Endometrium (tissue), 2 donors: Measurements from ENCODE around the gene MEIOB.
"Not testable (repeated sequence)": the region's sequence is repeated elsewhere in the genome, so short reads cannot be mapped to it uniquely, and the experiment has no call there.

ENCODE experiments used
- FAIRE-seq: peaks from 2 replicates; lab custom pipeline; 2012; peaks lifted over from hg19 to GRCh38; lab: Jason Lieb, UNC
- donor health status: control.
- donor health status: control.

MEIOB gene

GRCh38 chr16:1871974-1872635, at the start of gene MEIOB:
MEIOB (minus strand) TSS chr16:1872164; CDS start chr16:1868175, 3,989 bp downstream.
- no peak for FAIRE-seq

- FAIRE-seq, result no peak
Measured at GRCh38 chr16:1920727-1921171, 48.8 kb upstream of the MEIOB start.

DNA sequence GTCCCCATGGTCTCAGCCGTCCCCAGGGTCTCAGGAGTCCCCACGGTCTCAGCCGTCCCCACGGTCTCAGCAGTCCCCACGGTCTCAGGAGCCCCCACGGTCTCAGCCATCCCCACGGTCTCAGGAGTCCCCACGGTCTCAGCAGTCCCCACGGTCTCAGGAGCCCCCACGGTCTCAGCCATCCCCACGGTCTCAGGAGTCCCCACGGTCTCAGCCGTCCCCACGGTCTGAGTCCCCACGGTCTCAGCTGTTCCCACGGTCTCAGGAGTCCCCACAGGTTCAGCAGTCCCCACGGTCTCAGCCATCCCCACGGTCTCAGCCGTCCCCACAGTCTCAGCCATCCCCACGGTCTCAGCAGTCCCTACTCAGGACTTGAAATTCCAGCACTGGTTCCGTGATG, 48.2 kb upstream of the MEIOB start:
- FAIRE-seq, result not testable (repeated sequence)

DNA sequence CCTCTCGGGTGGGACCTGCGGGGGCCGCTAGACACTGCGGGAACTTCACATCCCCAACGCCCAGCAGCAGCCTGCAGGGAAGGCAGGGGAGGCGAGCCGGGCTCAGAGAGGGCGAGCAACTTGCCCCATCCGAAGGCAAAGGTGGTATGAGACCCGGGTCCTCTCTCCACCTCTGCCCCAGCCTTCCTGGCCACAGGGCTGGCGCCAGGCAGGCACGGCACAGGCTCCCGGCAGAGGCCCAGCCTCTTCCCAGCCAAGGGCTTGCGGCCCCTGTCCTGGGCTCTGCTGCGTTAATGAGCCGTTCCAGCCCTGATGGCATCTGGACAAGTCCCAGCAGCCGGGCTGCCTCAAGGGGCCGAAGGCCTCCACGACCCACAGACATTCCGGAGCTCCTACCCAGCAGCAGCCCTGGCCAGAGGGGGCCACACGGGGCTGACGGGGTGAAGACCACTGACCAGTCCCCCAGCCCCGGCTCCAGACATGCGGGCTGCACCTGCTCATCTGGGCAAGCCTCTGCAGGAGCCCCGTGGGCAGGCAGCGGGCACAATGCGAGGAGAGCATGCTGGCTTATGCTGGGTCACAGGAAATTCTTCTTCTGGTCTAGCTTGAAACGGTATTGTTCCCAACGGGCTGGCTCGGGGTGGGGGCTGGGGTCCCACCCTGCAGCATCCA, 47.5 kb upstream of the MEIOB start:
- no peak for FAIRE-seq

DNA sequence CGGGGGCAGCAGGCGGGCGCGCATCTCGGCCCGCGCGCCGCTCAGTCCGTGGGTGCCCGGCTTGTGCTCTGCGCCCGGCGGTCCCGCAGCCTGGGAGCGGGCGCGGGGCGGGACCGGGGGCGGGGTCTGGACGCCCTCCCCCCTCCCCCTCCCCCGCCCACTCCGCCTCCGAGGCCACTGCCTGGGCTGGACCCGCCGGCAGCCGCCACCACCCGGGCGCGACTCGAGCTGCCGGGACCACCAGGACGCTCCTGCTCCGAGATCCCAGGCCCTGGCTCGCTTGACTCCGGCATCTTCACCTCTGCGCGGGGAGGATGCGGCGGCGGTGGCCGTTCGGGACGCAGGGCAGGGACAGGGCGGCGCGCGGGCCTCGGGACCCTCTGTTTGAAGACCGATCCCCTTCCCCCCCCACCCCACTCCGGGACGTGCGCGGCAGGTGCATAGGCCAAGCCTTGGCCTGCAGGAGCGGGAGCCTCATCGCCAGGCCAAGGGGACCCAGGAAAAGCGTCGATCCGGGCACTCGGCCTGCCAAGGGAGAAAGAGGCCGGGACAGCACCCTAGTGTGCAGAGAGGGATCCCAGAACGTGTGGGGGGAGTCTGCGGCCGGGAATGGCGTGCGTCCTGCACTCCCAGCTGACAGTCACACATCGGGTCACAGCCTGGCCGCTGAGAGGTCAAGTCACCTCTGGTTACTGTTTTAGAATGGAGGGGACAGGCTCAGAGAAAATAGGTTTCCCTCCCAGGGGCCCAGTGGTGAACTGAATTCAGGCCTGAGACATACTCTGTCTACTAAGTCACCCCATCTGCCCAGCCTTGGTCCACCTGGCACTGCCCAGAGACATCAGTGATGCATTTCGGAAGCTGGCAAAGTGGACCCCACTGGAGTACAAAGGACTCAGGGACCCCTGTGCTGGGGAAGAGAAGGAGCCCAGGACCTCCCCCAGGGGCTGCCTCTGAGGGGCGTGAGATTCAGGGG, 46.7 kb upstream of the MEIOB start, which contains the start of gene HS3ST6:
Gene HS3ST6, minus strand, starts transcription at position 65 of the 976 bp plus-strand sequence. CDS start 92 bp downstream, outside the sequence.
- no peak for FAIRE-seq

GRCh38 chr16:1917665-1918350, 45.8 kb upstream of the MEIOB start:
- FAIRE-seq, result no peak

DNA sequence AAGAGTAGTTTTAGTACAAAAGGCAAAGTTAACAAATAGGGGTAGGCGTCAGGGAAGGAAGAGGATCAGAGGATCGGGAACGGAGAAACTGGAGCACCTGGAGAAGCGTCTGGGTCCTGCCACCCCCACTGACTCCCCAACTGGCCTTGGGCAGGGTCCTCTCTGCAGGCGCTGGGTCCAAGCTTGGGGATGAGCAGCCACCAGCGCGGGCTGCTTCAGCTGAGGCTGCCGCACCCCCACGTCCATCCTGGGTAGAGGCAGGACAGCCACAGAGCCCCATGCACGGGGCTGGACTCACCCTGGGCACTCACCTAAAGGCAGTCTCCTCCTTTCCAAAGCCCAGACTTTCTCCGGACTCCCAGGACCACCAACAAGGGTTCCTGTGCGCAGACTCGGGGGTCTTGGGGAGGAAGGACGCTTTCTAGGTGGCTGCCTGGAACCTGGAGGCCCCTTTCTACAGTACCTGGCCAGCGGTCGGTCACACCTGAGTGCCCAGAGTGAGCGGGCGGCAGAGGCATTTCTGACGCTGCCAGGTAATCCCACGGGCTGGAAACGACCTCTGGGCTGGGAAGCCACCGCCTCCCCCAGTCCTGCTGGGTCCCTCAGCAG, 45.2 kb upstream of the MEIOB start:
- FAIRE-seq, result no peak

- no peak for FAIRE-seq
Measured at GRCh38 chr16:1916640-1916990, 44.7 kb upstream of the MEIOB start.

GRCh38 chr16:1915732-1916639, 44.0 kb upstream of the MEIOB start:
- no peak for FAIRE-seq

DNA sequence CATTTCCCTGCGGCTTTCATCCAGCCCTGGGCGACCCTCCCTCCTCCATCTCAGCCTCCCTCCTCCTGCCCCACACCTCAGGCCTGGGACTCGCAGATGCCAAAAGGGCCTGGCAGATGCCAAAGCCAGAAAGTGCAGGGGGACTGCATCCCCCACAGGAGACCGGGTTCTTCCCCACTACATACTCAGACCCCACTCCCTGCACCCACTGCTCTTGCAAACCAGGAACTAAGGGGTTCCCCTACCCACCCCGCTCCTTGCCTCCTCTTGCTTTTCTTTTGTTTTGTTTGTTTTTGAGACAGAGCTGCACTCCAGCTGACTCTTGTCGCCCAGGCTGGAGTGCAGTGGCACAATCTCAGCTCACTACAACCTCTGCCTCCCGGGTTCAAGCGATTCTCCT, 43.0 kb upstream of the MEIOB start:
- FAIRE-seq, result no peak

GRCh38 chr16:1914084-1914608, 42.2 kb upstream of the MEIOB start:
- no peak for FAIRE-seq

GRCh38 chr16:1913327-1914083, 41.5 kb upstream of the MEIOB start:
- FAIRE-seq, result no peak

DNA sequence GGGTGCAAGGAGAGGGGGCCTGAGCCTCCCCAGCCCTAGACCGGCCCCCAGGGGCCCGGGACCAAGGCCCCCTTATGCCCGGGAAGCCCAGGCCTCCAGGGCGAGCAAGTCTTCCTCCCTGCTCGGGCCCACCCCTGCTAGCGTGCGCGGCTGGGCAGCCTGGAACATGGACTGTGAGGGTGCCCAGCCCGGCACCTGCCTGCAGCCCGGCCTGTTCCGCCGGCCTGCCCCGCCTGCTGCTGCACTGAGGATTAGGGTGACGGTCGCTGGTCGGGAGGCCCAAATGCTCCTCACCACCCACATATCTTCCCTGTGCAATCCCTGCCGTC, 40.2 kb upstream of the MEIOB start:
- FAIRE-seq, result no peak

- no peak for FAIRE-seq
Measured at GRCh38 chr16:1911467-1912214, 39.7 kb upstream of the MEIOB start.

DNA sequence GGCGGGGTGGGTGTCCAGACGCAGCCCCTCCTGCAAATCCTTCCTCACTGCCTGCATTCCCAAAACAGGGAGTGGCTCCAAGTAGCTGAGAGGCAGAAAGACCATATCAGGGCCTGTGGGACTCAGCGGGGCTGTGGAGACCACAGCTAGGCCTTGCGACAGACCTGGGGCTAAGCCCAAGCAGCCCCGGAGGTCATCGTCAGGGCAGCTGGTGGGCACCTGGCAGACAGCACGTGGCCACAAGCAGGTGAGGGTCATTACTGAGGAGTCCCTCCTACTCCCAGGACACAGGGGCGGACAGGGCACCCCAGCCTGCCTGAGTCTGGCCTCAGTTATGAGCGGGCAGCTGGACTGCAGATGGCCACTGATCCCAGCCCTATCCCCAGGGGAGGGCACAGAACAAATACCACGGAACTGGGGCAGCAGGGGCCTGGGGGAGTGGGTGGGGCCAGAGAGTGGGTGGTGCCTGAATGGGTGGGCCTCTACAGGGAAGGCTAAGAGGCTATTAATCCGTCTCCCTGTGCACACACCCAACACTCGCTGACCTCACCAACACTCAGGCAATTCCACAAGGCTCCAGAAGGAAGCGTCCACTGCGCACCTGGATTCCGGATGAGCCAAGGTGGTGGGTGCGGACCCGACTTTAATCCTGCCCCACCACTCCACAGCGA, 37.7 kb upstream of the MEIOB start:
- FAIRE-seq, result no peak

- no peak for FAIRE-seq
Measured at GRCh38 chr16:1908983-1909382, 37.0 kb upstream of the MEIOB start.

- FAIRE-seq, result no peak
Measured at GRCh38 chr16:1908184-1908583, 36.2 kb upstream of the MEIOB start.

GRCh38 chr16:1907226-1907860, 35.4 kb upstream of the MEIOB start:
- no peak for FAIRE-seq
